Jurkat, Clone E6-1 (cell line): ENCODE measurements around the gene MEGF11.

ENCODE experiments used
- DNase-seq: peaks from one replicate; pipeline ENCODE4 v3.0.0-alpha.2; 2011; ENCODE audit warnings: low read depth, low spot score
- H3K4me3 ChIP-seq: 2 replicates; pipeline ENCODE4 v1.5.1; 2011; ENCODE audit warnings: mild to moderate bottlenecking, low read length, control low read depth, moderate library complexity

Gene MEGF11

GRCh38 chr15:66032006-66032405, 221.5 kb downstream of the MEGF11 start:
- DNase-seq = no peak

GRCh38 chr15:66030650-66031049, 222.9 kb downstream of the MEGF11 start:
- no peak for DNase-seq
- no peak overlapping the region for H3K4me3 ChIP-seq

More at GRCh38 chr15:66032006-66032405, 221.5 kb downstream of the MEGF11 start:
- H3K4me3 ChIP-seq = no peak overlapping the region

- no peak for DNase-seq
- no peak overlapping the region for H3K4me3 ChIP-seq
These were observed 223.9 kb downstream of the MEGF11 start for GRCh38 chr15:66029650-66030049.

GRCh38 chr15:66027268-66027805, 226.2 kb downstream of the MEGF11 start:
- DNase-seq = no peak
- H3K4me3 ChIP-seq = no peak overlapping the region

GRCh38 chr15:66025972-66026371, 227.6 kb downstream of the MEGF11 start:
- no peak for DNase-seq
- no peak overlapping the region for H3K4me3 ChIP-seq

GRCh38 chr15:66025015-66025452, 228.5 kb downstream of the MEGF11 start:
- H3K4me3 ChIP-seq = no peak overlapping the region

GRCh38 chr15:66024116-66024515, 229.4 kb downstream of the MEGF11 start:
- H3K4me3 ChIP-seq = no peak overlapping the region
- no peak for DNase-seq

More at GRCh38 chr15:66025015-66025452, 228.5 kb downstream of the MEGF11 start:
- no peak for DNase-seq

- DNase-seq = no peak
- no peak overlapping the region for H3K4me3 ChIP-seq
These were observed 230.1 kb downstream of the MEGF11 start for GRCh38 chr15:66023311-66023972.

GRCh38 chr15:66022163-66022525, 231.4 kb downstream of the MEGF11 start:
- no peak for DNase-seq

GRCh38 chr15:66021496-66022162, 231.9 kb downstream of the MEGF11 start:
- no peak overlapping the region for H3K4me3 ChIP-seq
- no peak for DNase-seq

More at GRCh38 chr15:66022163-66022525, 231.4 kb downstream of the MEGF11 start:
- H3K4me3 ChIP-seq = no peak overlapping the region

- no peak overlapping the region for H3K4me3 ChIP-seq
- DNase-seq = no peak
These were observed 233.6 kb downstream of the MEGF11 start for GRCh38 chr15:66019826-66020398.

GRCh38 chr15:66019368-66019767, 234.2 kb downstream of the MEGF11 start:
- no peak overlapping the region for H3K4me3 ChIP-seq
- DNase-seq = no peak

- no peak for DNase-seq
- H3K4me3 ChIP-seq = no peak overlapping the region
These were observed 235.1 kb downstream of the MEGF11 start for GRCh38 chr15:66018488-66018797.

GRCh38 chr15:66017792-66018487, 235.6 kb downstream of the MEGF11 start:
- DNase-seq = no peak
- no peak overlapping the region for H3K4me3 ChIP-seq

- H3K4me3 ChIP-seq = no peak overlapping the region
- no peak for DNase-seq
These were observed 236.6 kb downstream of the MEGF11 start for GRCh38 chr15:66017000-66017399.

GRCh38 chr15:66016199-66016598, 237.4 kb downstream of the MEGF11 start:
- H3K4me3 ChIP-seq = no peak overlapping the region
- DNase-seq = no peak

GRCh38 chr15:66014635-66015182, 238.8 kb downstream of the MEGF11 start:
- H3K4me3 ChIP-seq = no peak overlapping the region
- peak; percentile 44 for DNase-seq

- H3K4me3 ChIP-seq = no peak overlapping the region
- DNase-seq = no peak
These were observed 239.5 kb downstream of the MEGF11 start for GRCh38 chr15:66014022-66014421.

GRCh38 chr15:66008940-66009562, 244.5 kb downstream of the MEGF11 start:
- DNase-seq = no peak
- H3K4me3 ChIP-seq = no peak overlapping the region
